DND-41 (cell line): ENCODE measurements around the gene GPR152.

Experiments used
- ATAC-seq: fragments of 200-7000 bp; cut with Tn5 transposase; 3 replicates; pipeline ENCODE4 v1.9.1; 2021; ENCODE audit warnings: low read depth; ENCODE audit not compliant: insufficient read depth
- DNase-seq: peaks from one replicate; pipeline ENCODE4 v3.0.0-alpha.2; 2020
- H2AFZ ChIP-seq: 2 replicates; pipeline ENCODE4 v1.6.0; 2012; ENCODE audit warnings: low read depth, low read length
- H3K27ac ChIP-seq: 2 replicates; pipeline ENCODE4 v1.5.1; 2012; ENCODE audit warnings: low read length, inconsistent platforms
- H3K27me3 ChIP-seq: fragments of 200-600 bp; sonication (generic); 2 replicates; pipeline ENCODE4 v1.6.0; 2012; ENCODE audit warnings: low read length, mild to moderate bottlenecking, inconsistent platforms; ENCODE audit not compliant: insufficient read depth, poor library complexity
- H3K36me3 ChIP-seq: 2 replicates; pipeline ENCODE4 v1.5.1; 2012; ENCODE audit warnings: low read length, inconsistent platforms; ENCODE audit not compliant: insufficient read depth
- H3K4me1 ChIP-seq: 2 replicates; pipeline ENCODE4 v1.5.1; 2012; ENCODE audit warnings: mild to moderate bottlenecking, low read length; ENCODE audit not compliant: insufficient read depth
- H3K4me2 ChIP-seq: 2 replicates; pipeline ENCODE4 v1.6.0; 2012; ENCODE audit warnings: mild to moderate bottlenecking, moderate library complexity, low read length, inconsistent platforms; ENCODE audit not compliant: insufficient read depth
- H3K4me3 ChIP-seq, 2 experiments: fragments of 200-600 bp in 1 of 2; shearing (Covaris generic) in 1 of 2; 2 replicates each; pipeline ENCODE4 v1.5.1; 2012 to 2016; ENCODE audit warnings: inconsistent platforms in 2 of 2, low read length in 2 of 2, mild to moderate bottlenecking in 2 of 2, low read depth in 1 of 2, moderate library complexity in 1 of 2
- H3K79me2 ChIP-seq: 2 replicates; pipeline ENCODE4 v1.6.0; 2012; ENCODE audit warnings: low read length, inconsistent platforms; ENCODE audit not compliant: insufficient read depth
- H3K9ac ChIP-seq: 2 replicates; pipeline ENCODE4 v1.6.0; 2012; ENCODE audit warnings: low read depth, mild to moderate bottlenecking, inconsistent platforms, low read length, moderate library complexity
- H3K9me3 ChIP-seq: 2 replicates; pipeline ENCODE4 v1.5.1; 2012; ENCODE audit warnings: low read length, moderate library complexity, mild to moderate bottlenecking, inconsistent platforms; ENCODE audit not compliant: insufficient read depth, severe bottlenecking
- H4K20me1 ChIP-seq: 2 replicates; pipeline ENCODE4 v1.6.0; 2012; ENCODE audit warnings: low read length; ENCODE audit not compliant: insufficient read depth
- CTCF ChIP-seq: IDR thresholded peaks from 2 replicates; pipeline ENCODE4 v1.5.1; 2012; ENCODE audit warnings: borderline replicate concordance, low read length, moderate library complexity, mild to moderate bottlenecking; ENCODE audit not compliant: poor library complexity, severe bottlenecking; ENCODE audit errors: extremely low read depth
- EZH2 ChIP-seq: IDR thresholded peaks from 3 replicates; pipeline ENCODE4 v1.6.1; 2012; ENCODE audit warnings: borderline replicate concordance, low read depth, mild to moderate bottlenecking, moderate library complexity, low read length, inconsistent platforms; ENCODE audit not compliant: severe bottlenecking

The GPR152 gene

GRCh38 chr11:67442504-67443404 is 9.8 kb downstream of the GPR152 start:
- DNase-seq (peak; percentile 23), ATAC-seq (no peak; the same call in 2 of the 3 replicates)
- Histone ChIP-seq H3K9me3 (no peaks in the 10 kb centered on the region), H3K9ac (peak overlapping the region; percentile 28), H3K4me1 (peaks cover 54% of the 10 kb centered on the region), H3K4me3 (no peak overlapping the region), H3K79me2 (peaks cover 33% of the 10 kb centered on the region), H3K4me2 (peak overlapping the region; percentile 57), H3K36me3 (peaks cover 17% of the 10 kb centered on the region; the same call in 1 of the 2 replicates), H2AFZ (no peak overlapping the region), H3K27me3 (no peaks in the 10 kb centered on the region), H4K20me1 (peaks cover 3% of the 10 kb centered on the region; the same call in 1 of the 2 replicates), H3K27ac (peak overlapping the region; percentile 69)
- TF ChIP-seq CTCF (no peak), EZH2 (no peak)

- H3K4me2 ChIP-seq = no peak overlapping the region
- H3K9ac ChIP-seq = no peak overlapping the region
- no peaks in the 10 kb centered on the region for H3K9me3 ChIP-seq
- H2AFZ ChIP-seq = no peak overlapping the region
- no peak overlapping the region for H3K4me3 ChIP-seq
- DNase-seq = peak; percentile 12
- H4K20me1 ChIP-seq = peaks cover 4% of the 10 kb centered on the region
- 0 out of 2 replicates have a peak overlapping the region, but pooled peaks have one; percentile 28 for H3K27ac ChIP-seq
- H3K79me2 ChIP-seq = peaks cover 42% of the 10 kb centered on the region
- no peaks in the 10 kb centered on the region for H3K27me3 ChIP-seq
- no peak for TF ChIP-seq CTCF
- TF ChIP-seq EZH2 = no peak
- no peak for ATAC-seq
- H3K4me1 ChIP-seq = peaks cover 57% of the 10 kb centered on the region
- H3K36me3 ChIP-seq = peaks cover 24% of the 10 kb centered on the region; the same call in 1 of the 2 replicates
Observed at GRCh38 chr11:67441731-67442351, 10.7 kb downstream of the GPR152 start.

- H3K9me3 ChIP-seq = no peaks in the 10 kb centered on the region
- peak overlapping the region; percentile 59 for H3K27ac ChIP-seq
- H3K9ac ChIP-seq = no peak overlapping the region
- H3K27me3 ChIP-seq = no peaks in the 10 kb centered on the region
- peaks cover 64% of the 10 kb centered on the region for H3K4me1 ChIP-seq
- ATAC-seq (no peak), DNase-seq (peak; percentile 18)
- no peak overlapping the region for H3K4me2 ChIP-seq
- H3K36me3 ChIP-seq = peaks cover 31% of the 10 kb centered on the region
- peaks cover 49% of the 10 kb centered on the region for H3K79me2 ChIP-seq
- no peak overlapping the region for H2AFZ ChIP-seq
- no peak overlapping the region for H3K4me3 ChIP-seq
- TF ChIP-seq EZH2 = no peak
- TF ChIP-seq CTCF = no peak
- H4K20me1 ChIP-seq = peaks cover 11% of the 10 kb centered on the region
Observed at GRCh38 chr11:67441098-67441563, 11.4 kb downstream of the GPR152 start.
